GM18511 (cell line): Measurements from ENCODE around the gene NRP2.

Experiments
- ATAC-seq: cut with Tn5 transposase; IDR thresholded peaks from one replicate; pipeline ENCODE4 v1.9.1; 2021; ENCODE audit warnings: mild to moderate bottlenecking, moderate library complexity; ENCODE audit not compliant: unreplicated experiment

The NRP2 gene

DNA sequence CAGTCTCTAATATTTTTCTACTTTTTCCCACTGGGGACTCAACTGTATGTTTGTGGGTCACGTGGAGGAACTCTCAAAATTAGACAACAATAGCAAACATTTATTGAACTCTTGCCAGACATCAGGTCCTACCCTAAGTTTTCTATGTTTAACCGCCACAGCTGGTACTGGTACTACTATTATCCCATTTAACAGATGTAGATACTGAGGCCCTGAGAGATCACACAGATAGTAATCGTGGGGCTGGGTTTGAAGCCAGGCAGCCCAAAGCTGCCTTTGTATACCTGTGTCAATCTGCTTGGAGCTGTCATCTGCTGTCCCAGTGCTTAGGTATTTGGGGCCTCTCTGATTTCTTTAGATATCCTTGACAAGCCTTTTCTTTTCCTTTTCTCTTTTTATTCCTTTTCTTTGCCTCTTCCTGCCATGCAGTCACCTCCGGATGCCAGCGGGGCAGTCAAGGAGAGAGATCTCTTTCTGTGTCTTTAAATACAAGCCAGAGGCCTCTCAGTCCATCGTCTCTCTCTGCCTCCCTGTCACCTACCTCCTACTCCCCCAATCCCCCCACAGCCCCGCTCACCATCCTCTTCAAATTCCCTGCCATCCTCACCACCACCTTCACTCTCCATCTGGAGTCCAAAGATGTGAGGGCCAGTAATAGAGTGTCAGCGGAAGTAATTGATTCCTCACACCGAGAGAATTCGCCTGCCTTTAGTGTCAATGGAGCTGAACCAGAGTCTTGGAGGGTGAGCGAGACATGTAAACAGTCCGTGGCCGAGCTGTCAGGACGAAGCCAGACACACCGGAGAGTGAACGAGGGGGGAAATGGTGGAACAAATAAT lies 23.4 kb downstream of the NRP2 start:
- no peak for ATAC-seq

DNA sequence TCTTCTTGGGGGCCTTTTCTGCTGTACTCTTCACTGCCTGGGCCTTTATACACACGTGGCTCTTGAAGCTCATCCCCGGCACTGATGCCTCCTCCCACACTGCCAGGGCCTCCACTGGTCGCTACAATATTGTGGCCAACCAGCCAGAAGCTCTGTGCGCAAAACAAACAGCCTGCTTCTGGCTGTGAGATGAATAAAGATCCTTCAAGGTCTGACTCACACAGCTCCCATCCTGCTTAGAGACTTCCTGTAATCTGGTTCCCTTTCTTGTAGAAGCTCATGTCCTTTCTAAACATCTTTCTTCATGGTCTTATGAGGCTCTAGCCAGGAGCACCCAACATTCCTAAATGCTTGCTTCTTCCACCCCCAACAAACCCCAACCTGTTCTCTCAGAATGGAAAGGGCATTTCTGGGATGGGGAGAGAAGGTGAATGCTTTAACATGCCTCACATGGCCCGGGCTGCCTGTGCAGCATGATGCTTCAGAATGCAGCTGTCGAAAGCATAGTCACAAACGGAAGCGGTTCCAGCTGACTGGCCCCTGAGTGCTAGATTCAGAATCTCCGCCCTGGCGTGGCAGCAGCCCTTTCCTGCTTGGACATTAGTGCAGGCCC lies 24.6 kb downstream of the NRP2 start:
- peak; percentile 96 for ATAC-seq

DNA sequence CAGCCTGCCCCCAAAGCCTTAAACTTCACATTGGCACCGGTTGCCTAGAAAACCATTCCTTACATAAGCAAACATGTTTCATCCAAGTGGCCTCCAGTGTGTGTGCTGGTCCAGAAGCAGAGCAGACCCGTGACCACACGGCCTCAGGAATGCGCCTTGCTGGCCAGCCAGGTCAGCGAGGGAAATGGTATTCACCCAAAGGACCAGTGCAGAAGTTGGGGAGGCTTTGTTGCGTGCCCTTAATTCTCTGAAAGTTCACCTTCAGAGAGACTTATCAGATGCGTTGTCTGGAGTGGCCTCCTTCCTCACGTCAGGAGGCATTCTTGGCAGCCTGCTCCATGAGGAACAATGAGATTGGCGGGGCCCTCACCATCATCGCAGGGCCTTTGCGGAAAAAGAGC lies 25.9 kb downstream of the NRP2 start:
- ATAC-seq = no peak

DNA sequence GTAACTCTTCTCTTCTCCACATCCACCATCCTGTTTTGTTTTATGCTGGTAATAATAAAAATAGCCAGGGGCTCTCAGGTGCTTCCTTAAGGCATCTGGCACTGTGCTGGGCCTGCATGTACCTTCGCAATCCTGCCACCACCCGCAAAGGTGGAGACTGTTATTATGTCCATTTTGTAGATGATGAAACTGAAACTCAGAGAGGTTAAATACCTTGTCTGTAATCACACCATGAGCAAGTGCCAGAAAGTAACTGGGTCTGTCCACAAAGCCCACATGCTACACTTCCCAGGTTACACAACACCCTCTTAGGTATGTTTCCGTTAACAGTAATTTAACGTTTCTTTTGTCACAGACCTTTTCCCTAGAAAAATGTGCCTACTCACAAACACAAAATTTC lies 27.0 kb downstream of the NRP2 start:
- peak; percentile 26 for ATAC-seq

DNA sequence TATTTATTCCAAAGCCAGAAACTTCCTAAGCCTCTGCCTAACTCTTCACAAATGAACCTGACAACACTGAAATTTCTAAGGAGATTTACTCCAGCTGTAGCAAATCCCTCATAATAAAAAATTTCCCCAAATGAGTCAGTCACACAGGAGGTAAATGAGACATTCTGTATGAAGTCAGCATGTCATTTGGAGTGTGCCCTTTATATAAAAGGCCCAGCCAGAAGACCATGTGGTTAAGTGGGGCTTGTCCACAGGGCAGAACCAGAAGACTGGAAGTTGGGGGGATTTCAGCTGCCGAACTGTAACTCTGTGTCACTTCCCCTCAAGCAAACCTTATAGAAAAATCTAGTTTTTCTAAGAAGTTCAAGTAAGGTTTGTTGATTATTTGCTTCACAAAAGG lies 30.2 kb downstream of the NRP2 start:
- ATAC-seq = no peak

DNA sequence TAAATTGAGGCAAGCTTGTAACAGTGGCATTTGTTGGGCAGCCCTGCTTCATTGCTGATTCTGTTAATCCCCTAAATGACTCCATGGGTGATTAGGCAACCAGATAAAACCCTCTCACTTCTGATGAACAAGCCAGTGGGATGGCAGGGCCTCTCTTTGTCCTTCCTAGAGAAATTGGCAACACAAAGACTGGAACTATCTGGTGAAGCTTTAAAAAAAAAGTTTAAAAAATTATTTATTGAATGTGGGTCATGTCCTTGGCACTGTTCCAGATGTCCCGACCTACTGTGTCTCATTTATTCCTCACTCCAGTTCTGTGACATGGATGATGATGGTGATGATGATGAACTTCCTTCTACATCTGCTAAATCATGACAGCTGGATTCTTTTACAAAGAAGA lies 30.8 kb downstream of the NRP2 start:
- ATAC-seq = no peak

DNA sequence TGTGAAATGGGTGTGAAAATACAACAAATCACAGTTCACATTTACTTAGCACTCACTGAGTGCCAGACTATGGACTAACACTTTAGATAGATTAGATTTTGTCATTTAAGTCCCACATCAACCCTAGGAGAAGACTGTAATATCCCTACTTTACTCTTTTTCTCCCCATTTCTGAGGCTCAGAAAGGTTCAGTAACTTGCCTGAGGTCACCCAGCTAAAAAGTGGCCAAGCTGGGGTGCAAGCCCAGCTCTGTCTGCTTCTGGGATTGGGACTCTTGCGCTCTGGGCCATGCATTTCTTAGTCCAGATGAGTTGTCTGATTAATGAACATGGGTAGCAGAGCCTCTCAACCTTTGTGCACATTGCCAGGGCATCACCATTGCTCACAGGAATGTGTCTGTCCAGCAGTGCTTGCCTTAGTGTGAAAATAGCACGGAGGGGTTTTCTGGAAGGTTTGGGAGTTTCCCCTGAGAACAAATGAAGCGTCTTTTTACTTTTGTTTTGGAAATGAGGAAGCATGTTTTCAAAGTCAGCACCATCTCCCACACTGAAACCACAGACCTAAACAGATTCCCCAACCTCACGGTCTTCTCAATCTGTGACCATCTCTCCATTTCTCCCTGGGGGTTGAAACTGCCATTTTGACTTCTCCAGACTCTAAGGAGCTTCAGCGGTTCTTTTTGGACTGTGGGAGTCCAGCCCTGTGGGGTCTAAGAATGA lies 31.9 kb downstream of the NRP2 start:
- ATAC-seq = peak; percentile 75

DNA sequence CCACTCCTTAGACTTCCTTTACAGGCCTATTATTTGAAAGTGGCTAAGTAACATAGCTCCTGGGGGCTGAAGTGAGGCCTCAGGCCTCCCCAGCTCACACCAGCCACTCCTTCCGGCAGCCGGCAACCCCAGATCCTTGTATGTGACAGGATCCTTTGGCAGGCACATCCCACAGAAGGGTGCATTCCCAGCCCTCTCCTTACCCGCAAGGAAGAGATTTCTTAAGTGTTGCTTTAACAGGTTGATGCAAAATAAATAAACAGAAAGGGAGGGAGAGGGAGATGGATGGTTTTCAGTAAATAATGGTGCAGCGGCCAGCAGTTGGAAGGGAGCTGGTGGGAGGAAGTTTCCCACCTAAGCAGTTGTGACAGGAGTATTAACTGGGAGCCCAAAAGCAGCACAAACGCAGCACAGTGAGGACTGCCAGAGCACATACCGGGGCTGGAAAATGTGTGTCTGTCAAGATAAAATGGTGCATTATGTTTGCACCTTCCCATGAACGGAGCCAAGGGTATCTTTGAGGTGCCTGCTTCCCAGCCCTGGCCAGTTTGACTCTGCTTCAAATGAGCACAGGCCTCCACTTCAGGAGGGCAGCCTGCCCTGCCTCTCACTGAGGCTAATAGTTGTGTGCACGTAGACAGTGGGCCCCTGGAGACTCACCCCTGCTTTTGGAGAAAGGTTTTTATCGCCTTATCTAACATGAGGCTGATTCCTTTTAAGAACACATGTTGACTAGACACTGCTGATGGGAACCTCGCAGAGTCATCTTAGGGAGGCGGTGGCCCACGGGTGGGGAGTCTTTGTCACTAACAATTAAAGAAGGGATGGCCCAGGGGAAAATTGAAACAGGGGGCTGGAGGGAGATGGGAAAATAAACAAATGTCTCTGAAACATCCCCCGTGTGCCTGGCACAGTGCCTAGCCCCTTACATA lies 32.8 kb downstream of the NRP2 start:
- ATAC-seq = no peak

DNA sequence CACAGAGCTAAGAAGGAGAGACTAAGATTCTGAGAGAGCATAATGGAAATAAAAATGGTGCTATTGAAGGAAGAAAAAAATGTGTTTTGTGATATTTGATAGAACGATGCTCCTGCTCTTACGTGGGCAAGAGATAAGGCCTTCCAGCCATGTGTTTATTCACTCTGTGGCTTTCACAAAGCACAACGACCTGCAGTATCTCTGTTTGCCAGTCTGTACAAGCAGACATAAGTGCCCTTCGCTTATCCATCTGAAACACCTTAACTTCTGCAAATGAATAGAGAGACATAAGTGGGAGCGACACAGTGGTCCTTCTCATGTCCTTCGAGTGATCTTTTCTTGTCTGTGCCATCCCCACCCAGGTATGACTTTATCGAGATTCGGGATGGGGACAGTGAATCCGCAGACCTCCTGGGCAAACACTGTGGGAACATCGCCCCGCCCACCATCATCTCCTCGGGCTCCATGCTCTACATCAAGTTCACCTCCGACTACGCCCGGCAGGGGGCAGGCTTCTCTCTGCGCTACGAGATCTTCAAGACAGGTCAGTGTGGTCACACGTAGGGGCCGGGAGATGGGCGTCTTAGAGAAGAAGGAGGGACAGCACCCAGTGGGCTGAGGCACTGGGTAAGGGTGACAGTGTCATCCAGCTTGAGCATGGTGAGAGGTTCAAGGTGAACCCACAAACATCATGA lies 33.7 kb downstream of the NRP2 start:
- ATAC-seq = no peak

DNA sequence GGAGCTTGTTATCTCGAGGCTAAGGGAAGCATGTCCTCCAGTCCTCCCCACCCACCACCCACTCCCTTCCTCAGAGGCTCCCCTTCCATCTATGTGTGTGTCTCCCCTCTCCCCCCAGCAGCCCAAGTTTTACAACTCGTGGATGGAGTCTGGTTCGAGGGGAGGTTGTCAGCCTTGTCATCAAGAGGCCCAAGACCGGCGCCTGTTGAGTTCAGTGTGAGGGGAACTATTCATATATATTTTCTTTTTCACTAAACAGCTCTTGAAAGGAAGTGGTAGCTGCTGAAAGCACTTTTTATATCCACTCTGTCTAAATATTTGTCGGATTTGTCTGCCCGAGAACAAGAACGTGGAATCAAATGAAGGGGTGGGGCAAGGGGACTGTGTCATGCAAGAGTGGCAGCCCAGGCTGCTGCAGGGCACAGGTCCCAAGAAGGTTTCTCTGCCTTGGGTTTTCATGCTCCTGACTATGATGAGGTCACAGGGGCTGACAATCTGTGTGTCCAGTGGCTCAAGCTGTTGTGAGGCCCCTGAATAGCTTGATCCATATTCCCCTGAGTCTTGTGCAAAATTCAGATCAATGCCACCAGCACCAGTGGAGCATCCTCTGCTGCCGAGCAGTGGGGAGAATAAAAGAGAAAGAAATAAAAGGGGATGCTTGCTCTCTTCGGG lies 35.0 kb downstream of the NRP2 start:
- ATAC-seq = no peak

DNA sequence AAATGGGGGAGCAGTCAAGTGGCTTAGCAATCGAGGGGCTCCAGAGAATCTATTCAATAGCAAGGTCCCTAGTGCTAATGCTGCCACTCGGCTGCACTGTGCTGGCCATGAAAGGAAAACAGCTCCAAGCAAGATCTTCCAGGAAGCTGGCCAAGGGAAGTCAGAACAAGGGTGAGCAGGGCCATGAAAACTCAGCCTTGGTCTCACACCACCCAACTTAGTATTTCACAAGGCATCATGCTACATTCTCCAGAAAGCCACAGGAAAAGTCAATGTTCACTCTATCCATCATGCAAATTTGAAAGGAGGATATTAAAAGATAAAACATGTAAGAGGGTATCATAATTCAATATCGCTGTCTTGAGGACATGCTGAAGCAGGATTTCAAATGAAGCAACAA lies 35.7 kb downstream of the NRP2 start:
- ATAC-seq = no peak

DNA sequence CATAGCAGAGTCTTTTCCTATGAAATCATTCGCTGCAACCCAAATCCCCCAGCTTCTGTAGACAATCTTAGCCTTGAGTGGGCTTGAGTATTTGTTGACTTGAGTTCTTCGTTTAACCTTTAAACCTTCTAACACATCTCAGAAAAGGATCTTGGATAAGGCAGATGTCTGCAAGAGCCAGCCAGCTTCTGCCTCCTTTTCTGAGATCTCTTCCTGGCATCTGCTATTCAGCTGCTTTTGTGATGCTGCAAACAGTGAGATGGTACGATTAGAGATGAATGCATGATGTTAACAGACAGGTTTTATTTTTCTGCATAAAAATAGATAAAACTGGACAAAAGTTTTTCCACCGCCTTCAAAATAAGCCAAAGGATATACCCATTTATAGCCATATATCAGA lies 37.5 kb downstream of the NRP2 start:
- ATAC-seq = no peak

DNA sequence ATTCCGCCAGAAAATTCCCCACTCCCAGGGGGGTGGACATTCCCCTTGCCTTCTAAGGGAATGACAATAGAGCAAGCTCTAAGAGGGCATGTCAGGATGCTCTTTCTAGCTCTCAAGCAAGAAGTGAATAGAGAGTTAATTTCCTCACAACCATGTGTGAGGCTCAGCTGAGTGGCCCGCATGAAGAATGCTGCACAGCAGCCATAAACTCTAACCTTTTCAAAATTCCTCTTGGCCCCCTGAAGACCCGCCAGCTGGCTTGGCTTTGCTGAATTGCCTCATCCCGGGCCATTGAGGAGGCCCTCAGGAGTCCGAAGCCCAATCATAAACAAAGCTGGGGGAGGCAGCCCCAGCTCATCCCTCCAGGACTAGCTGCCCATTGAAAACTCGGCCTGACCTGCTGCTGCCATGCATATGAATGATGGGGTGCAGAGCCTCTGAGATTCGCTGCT lies 38.2 kb downstream of the NRP2 start:
- no peak for ATAC-seq

DNA sequence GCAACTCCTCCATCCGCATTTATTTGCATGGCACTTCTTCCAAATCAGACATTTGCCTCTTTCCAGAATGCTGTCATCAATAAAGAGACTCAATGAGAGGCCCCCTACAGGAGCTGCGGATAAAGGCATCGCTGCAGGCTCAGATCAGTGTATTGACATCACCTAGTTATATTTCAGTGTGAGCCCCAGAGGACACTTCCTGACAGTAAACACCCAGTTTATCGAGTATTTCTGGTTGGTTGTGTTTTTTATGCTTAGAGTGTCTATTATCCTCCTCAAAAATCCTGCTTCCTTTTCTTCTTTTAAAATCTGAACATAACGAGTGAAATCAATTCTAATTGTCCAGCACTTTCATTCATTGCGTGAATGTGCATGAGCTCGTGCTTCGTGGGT lies 38.8 kb downstream of the NRP2 start:
- ATAC-seq = peak; percentile 59

DNA sequence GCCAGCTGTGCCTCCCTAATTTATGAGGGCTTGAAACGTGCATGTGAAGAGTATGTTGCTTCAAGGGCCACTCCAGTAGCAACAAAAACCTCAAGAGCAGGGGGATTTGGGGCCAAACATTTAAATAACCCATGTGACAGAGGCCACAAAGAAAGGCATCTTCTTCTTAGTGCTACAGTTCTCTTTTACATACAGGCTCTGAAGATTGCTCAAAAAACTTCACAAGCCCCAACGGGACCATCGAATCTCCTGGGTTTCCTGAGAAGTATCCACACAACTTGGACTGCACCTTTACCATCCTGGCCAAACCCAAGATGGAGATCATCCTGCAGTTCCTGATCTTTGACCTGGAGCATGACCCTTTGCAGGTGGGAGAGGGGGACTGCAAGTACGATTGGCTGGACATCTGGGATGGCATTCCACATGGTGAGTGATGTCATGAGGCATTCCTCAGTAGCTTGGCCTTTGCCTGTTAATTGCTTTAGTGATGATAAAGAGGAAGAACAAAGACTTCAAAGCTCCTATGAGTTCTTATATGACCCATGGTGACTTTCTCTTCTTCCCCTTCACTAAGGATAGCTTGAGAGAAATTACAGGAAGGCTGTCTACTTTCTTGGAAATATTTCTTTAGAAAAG lies 40.1 kb downstream of the NRP2 start:
- no peak for ATAC-seq

DNA sequence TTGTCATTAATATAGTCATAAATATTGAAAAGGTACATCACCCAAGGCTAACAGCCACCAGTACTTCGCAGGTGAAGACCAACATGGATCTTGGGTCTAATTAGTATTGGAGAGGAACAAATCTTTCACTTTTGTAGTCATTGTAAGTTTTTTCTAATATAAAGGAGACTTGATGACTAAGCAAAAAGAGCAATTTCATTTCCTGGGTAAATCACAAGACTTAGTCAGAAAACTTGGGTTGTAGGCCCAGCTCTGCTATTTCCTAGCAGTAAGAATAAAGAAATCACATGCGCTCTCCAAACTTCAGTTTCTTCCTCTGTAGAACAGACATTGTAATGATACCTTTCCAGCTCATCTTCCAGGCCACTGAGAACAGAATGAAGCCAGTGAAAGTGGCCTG lies 40.9 kb downstream of the NRP2 start:
- ATAC-seq = no peak

DNA sequence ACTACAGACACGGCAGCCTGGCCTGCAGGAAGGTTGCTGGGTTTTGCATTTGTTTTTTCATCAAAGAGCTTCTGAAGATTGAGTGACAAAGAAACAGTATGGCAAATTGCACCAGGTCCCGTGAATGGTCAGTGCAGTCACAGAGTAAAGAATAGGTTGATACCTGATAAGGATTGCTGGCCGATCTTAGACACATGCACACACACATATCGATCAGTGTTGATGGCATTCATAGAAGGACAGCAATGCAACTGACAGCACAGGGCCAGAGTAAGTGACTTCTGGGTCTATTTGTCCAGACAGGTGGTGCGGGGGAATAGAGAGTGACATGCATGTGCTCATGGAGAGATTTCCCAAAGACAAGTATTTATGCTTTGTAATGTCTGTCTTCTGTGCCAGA lies 42.8 kb downstream of the NRP2 start:
- no peak for ATAC-seq

DNA sequence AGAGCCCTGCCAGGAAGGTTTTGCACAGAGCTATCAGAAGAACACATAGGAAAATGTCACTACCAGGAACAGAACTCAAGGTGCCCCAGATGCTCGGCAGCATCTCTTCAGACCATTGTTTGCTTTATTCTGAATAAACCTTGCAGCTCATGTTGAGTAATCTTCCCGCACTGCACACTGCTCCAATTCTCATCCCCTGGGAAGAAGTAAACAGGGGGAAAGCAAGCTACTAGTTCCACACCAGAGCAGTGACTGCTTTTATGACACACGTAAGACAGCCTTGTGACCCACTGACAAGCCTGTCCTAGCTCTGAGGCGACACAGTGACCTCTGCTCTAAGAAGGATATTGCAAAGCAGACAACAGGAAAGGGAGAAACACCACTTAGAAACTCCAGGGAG lies 44.2 kb downstream of the NRP2 start:
- ATAC-seq = no peak

DNA sequence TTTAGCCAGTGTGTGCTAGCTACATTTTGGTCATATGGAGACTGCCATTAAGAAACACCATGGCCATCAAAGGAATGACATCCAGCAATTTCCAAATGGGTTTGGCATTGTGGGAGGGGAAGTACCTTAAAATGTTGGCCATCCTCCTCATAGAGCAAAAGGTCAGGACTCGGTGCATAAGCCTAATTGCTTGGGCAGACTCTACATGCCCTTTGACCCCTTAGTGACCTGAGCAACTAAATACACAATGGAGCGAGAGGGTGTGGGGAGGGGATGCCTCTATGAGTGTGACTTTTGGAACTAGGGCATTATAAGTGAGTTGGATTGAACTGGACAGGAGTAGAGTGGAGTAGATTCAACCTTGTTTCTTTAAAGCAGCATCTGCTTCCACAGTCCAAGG lies 44.9 kb downstream of the NRP2 start:
- no peak for ATAC-seq
